D721Med (cell line): ENCODE measurements around the gene SEMA5B.

ENCODE experiments used
- DNase-seq: peaks from one replicate; pipeline ENCODE4 v3.0.0; 2011; ENCODE audit warnings: low spot score; ENCODE audit not compliant: insufficient read length
- FAIRE-seq: peaks from 2 replicates; lab custom pipeline; 2011; peaks lifted over from hg19 to GRCh38; lab: Jason Lieb, UNC
- CTCF ChIP-seq: IDR thresholded peaks from 2 replicates; pipeline ENCODE4 v1.5.1; 2012; ENCODE audit warnings: mild to moderate bottlenecking, control low read depth; ENCODE audit not compliant: insufficient read depth; ENCODE audit errors: missing control alignments

SEMA5B gene

DNA sequence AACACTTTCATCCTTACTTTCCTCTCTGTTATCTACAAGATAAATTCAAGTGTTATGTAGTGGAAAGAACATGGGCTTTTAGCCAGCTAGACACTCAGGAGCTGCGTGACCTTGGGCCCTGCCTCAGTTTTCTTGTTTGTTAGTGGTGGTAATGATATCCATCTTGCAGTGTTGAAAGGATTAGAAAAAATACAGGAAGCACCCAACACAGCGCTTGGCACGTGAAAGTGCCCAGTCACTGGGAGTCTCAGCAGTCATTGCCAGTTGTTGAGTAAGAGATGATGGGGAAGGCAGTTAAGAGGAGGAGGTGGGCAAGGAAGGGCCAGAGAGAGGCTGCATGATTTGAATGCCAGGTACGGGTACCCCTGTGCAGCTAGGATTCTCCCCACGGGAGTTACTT lies 44.6 kb upstream of the SEMA5B start:
- TF ChIP-seq CTCF = no peak
- FAIRE-seq (no peak), DNase-seq (no peak)

DNA sequence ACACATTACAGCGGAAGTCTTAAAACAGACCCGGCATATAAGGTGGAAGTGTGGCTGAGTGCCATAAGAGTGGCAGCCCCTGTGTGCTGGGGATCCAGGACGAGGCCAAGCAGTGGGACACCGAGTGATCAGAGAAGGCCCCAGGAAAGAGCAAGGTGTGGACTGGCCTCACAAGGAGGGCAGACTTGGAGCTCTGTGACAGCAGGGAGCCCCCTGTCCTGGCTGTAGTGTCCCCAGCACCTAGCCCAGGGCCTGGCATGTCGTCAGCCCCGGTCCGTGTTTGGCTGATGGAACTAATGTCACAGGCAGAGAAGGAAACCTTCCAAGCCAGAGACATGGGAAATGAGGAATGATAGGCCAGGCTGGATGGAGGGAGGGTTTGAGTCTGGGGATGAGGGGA lies 44.0 kb upstream of the SEMA5B start:
- no peak for FAIRE-seq
- no peak for TF ChIP-seq CTCF
- DNase-seq = no peak

DNA sequence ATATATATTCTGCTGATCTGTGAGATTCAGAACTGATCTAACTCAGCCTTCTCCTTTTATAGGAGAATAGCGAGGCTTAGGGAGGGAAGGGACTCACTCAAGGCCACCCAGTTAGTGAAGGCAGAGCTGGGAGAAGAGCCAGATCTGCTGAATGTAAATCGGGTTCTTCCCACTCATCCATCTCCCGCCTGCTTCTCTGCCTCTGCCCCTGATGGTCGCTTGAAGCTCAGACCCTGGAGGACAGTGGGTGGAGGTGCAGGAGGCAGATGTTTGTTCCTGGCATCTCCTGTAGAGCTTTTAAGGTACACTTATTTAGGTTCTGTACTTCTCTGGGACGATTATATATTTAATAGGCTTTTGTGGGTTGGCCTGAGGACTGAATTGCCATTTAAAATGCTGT lies 43.6 kb upstream of the SEMA5B start:
- DNase-seq = no peak
- no peak for TF ChIP-seq CTCF
- FAIRE-seq = no peak

DNA sequence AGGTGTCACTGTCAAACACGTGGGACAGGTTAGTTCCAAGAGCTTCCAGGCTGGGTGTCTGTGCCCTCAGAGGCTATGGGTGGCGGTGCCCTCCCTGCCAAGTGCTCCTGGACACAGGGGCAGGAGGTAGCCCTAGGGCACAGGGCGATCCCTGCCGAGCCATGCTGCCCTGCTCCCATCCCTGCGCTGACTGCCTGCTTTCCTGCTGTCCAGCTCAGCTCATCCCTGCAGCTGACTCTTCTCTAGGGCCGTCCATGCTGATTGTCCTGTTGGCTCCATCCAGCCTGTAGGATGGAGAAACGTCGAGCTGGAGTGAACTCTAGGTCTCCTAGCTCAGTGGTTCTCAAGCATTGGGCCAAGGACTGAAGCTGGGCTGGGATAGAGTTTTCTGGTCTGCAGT lies 42.9 kb upstream of the SEMA5B start:
- TF ChIP-seq CTCF = no peak
- DNase-seq (no peak), FAIRE-seq (no peak)

GRCh38 chr3:123068601-123069381 lies 41.2 kb upstream of the SEMA5B start:
- no peak for DNase-seq

DNA sequence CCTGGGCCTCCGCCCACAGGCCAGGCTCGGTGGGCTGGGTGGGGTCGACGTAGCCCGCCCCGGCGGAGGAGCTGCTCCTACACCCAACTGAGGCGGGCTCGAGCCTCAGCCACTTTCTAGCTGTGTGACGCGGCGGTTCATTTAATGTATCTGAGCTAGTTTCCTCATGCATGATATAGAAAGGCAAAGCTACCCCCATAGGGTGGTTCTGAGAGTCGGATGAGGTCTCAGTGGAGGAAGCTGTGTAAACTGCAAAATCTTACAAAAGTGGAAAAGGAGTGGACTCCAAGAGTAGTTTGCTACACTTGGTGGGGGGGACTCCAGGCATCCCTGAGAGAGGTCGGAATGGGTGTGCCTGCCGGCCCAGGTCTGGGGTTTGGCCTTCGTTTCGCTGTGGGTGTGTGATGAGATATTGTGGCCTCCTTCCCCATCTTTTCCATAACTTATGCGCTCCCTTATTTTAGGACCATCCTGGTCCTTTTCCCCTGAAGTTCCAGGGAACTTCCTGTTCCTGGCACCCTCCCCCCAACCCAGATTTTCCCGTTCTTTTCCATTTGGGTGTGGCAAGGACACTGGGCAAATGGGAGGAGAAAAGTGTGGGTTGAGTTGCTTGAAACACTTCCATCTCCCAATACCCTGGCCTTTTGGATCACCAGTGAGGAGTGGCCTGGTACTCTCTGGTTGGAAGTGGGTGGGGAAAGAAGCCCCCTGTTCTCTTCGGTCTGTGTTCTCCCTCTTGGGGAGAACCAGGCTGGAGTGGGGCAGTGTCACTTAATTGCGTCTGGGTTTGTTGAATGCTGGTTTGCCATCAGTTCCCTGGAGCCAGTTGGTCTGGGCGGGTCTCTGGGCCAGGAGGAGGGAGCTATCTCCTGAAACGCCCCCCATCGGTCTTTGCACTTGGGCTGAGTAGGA lies 40.4 kb upstream of the SEMA5B start:
- FAIRE-seq (no peak), DNase-seq (no peak)
- peak; percentile 21 for TF ChIP-seq CTCF

More at GRCh38 chr3:123068601-123069381, 41.2 kb upstream of the SEMA5B start:
- no peak for FAIRE-seq
- TF ChIP-seq CTCF = no peak
